HG03108 (cell line): ENCODE results near the gene SMOC1.

Source experiments
- ATAC-seq: cut with Tn5 transposase; IDR thresholded peaks from one replicate; pipeline ENCODE4 v1.9.1; 2021; ENCODE audit warnings: moderate library complexity; ENCODE audit not compliant: unreplicated experiment

SMOC1 gene

DNA sequence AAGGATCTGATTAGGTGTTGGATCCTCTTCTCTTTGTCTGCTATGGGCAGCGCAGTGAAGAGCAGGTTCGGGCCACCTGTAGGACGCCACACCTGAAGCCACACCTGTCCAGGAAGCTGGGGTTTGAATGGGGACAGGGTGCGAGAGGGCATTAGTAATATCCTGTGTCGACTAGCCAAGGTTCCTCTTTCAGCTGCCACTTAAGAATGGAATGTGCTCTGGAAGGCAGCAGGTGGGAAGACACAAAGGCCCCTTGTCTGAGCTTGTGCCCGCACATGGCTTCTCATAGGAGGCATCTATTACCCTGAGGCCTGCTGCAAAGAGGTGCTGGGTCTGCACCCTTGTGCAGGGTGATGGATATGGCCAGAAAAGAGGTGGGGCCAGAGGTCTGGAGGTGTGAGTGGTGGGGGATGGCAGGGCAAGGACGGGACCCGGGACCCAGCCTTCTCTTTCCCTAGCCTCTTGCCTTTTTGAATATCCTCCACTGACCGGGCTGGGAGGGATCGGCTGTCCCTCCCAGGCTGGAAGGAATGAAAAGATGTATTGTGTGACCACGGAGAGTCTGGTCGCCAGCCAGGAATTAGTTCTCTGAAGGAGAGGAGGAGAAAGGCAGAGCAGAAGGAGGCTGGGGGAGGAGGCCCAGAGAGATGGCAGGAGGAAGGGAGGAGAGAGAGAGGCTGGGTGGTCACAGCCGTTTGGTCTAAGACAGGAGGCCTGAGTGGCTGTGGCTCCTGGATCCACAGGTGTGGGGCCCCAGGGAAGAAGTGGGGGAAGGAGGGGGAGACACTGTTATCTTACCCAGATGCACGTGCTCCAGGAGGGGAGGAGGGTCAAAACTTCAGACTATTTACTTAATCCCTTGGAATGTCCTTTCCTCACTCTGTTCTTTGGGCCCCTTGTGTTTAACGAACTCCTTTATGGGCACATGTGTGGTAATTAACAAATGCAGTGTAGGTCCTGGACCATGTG, 101.5 kb downstream of the SMOC1 start:
- ATAC-seq = no peak

DNA sequence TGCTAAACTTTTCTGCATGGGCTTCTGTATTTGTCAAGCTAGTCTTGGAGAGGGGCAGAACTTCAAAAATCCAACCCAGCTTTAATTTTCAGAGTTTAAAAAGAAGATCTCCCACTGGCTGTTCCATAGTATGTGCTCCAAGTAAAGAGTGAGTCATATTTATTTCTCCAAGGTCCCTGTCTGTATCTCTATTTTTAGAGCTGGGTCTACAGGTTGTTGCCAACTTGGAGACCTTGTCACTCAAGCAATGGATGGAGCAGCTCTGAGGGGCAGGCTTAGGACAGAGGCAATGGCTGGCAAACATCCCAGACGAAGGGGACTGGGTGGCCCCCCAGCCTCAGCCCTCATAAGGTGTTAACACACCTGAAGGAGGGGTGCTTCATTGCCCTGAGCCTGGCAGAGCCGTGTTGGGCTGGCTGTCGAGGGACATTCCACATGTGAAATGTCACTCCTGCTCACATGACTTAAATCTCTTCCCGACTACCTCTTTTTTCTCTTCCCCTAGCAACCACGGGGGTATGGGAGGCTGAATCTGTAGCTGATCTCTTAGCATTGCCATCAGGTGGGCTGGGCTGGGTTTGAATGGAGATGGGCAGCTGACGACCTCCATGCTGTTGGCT, 103.1 kb downstream of the SMOC1 start:
- no peak for ATAC-seq

DNA sequence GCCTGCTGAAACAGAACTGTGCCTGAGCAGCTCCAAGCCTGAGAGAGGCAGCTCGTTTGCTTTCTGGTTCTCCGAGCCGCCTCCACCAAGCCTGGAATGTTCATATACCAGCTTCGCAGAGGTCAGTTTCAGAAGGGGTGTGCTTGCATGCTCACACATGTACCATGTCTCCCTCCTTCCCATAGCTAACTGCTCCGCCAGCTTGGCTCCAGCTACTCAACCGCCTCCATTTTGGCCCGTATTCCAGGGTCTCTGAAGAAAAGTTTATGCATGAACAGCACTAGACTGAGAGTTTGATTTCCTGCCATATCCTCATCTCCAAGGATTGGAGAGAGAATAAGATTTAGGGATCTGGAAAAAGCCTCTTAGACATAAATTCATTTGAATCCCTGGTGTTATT, 103.7 kb downstream of the SMOC1 start:
- no peak for ATAC-seq

DNA sequence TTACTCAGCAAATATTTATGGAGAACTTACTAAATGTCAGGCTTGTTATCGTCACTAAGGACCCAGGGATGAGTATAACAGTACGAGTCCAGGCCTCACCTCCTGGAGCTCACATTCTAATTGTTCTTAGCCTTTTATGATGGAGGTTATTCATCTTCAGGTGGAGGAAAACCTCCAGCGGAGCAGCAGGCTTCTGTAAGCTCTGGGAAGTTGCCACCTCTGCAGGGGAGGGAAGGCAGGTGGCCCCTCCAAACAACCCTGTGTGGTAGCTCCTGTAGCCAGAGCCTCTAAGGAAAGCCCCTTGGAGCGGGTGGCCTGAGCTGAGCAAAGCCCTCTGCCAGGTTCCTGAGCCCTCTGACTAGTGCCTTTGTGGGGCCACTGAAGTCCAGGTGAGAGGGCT, 104.1 kb downstream of the SMOC1 start:
- no peak for ATAC-seq

DNA sequence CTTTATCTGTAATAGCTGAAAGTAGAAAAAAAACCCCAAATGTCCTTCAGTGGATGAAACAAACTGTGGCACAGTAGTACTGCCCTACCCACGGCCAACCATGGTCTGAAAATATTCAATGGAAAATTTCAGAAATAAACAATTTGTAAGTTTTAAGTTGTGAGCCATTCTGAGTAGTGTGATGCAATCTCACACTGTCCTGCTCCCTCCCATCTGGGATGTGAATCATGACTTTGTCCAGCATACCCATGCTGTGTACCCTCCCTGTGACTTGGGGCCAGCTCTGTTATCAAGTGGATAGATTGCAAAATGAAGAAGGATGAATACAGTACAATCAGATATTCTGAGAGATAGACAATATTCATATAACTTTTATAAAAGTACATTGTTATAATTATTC, 106.2 kb downstream of the SMOC1 start:
- ATAC-seq = no peak

DNA sequence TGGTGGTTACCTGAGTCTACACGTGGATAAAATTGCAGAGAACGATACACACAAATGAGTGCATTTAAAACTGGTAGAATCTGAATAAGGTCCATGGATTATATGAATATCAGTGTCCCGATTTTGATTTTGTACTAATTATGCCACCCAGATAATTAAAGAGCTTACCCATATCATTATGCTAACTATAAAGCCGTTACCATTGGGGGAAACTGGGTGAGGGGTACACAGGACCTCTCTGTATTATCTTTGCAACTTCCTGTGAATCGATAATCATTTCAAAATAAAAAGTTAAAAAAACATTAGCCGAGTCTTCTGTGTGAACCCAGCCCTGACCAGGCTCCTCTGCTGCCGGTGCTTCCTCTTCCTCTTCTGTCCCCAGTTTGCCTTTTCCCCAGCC, 107.1 kb downstream of the SMOC1 start:
- ATAC-seq = no peak

DNA sequence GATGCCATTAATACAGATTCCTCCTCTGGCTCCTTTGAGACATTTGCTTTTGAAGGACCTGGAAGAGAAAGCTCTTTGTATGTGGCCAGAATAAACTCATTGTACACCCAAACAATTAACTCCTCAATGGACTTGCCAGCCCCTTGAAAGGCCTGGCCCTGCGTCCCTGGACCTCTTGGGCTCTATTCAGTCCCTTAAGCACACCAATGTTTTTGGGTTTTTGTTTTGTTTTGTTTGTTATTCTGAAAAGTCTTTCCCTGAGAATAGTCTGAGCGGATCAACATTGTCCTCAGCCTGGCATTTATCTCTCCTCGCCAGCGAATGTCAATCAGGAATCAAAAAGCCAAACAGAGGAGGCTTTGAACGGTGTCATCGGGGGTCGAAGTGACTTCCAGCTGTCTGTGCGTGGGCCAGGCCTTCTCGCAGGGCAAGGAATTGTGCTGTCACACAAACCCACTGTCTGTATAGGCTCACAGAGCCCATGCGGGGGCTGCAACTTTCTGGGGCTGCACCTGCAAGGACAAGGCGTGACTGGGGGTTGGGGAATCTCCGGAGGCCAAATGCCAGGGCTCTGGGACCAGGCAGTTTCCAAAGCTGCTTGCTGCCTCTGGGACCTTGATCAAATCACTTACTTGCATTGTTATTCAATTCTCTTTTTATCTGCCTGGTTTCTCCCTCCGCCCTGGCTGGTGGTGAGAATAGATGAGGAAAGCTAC, 108.3 kb downstream of the SMOC1 start:
- ATAC-seq = no peak

DNA sequence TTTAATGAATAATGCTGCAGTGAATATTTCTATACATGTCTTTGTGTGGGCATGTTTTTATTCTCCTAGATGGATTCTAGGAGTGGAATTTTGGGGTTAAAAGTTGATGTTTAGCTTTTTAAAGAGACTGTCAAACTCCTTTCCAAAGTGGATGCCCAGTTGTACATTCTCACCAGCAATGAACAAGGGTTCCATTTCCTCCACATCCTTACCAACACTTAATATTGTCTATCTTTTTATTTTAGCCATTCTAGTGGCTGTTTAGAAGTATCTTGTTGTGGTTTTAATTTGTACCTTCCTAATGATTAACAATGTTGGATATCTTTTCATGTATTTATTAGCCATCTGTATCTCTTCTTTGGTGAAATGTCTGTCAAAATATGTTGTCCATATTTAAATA, 109.8 kb downstream of the SMOC1 start:
- ATAC-seq = no peak

DNA sequence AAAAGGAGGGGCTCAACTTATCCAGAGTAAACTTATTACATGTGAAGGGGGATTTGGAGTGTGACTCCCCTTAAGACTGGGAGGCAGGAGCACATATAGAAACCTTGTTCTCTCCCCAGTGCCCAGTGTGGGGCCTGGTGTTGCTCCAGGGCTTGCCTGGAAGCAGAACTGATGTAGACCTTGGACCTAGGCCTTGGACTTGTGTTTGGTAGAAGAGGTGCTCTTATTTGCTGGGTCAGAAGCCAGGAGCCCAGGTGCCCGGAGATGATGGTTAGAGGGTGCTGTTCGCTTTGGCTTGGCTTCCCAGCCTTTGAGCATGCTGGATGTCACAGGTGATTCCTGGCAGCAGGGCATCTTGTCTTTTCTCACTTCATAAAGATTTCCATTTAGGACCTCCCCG, 110.4 kb downstream of the SMOC1 start:
- ATAC-seq = no peak

DNA sequence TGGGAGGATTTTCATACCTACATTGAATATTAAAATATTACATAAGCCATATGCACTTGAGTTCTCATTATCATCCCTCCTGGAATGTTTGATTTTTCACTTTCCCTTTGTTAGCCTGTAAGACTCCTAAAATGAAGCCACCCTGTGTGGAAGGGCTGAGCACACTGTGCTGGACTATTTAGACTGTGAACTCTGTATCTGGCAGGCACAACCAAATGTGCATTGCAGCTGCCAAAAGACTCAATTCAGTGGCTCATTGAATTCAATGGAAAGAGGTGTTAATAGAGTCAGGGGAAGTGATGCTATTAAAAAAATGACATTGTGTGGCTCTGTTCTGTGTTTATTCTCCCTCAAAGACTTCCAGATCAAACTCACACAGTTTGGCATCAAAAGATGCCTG, 111.1 kb downstream of the SMOC1 start:
- no peak for ATAC-seq

DNA sequence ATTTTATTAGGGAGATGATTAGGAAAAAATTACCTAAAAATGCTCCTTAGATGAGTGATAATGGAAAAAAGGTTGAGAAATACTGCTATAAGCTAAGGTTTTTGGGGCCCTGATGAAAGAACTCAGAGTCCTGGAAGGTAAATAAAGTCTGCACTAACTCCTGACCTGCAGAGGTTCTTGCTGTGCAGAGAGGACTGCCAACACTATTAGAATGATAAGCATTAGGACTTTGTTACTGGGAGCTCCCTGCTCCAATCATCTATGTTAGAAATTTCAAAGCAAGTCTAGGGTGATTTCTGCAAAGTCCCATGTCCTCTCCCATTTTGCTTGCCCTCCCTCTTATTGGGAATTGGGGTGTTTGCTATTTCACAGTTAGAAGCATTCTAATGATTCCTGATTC, 112.2 kb downstream of the SMOC1 start:
- ATAC-seq = no peak

DNA sequence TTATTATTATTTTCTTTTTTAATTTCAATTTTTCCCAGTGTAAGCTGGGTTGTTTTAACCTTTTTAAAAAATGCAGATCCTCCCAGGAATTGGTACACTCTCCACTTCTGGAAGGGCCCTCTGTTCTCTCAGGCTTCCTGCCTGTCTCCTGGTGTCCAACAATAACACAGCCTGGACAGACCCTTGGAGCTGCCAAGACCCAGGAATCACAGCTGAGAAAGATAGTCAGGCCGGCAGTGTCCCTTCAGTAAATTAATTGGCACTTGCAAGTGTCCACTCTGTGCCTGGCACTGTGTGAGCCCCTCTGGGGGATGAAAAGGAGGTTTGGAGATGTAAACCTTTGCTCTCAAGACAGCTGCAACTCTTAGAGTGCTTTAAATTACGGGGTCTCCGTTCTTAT, 113.3 kb downstream of the SMOC1 start:
- ATAC-seq = no peak

DNA sequence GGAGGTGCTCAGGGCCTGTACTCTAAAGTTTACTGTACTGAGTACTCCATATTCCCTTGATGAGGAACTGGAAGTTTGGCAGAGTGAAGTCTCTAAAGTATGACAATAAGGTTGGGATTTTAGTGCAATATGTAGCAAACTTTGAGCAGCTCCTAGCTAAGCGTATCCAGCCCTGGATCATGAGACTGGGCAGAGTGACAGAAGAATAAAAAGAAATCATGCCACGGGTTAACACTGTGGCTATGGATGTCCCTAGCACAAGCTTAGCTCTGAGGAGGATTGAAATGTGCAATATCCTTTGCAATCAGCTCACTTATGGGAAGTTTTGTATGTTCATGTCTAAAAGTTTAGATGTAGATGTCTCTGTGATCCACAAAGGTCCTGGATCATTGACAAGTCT, 114.1 kb downstream of the SMOC1 start:
- no peak for ATAC-seq

DNA sequence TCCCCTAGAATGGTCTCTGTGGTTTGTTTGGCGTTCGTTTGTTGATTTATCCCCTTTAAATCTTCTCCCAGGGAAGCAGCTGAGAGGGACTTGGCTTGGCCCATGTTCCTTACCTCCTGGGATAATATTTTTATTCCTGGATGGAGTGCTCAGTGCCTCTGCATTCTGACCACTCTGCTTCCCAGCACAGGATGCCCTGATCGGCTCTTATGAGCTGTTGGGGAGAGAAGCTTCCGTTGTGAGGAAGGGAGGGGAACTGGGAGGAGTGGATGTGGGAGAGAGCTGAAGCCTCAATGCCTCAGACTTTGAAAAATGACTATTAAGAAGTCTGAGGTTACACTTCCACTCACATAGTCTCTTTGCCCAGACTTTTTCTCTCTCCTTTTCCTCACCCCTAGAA, 114.8 kb downstream of the SMOC1 start:
- ATAC-seq = no peak

DNA sequence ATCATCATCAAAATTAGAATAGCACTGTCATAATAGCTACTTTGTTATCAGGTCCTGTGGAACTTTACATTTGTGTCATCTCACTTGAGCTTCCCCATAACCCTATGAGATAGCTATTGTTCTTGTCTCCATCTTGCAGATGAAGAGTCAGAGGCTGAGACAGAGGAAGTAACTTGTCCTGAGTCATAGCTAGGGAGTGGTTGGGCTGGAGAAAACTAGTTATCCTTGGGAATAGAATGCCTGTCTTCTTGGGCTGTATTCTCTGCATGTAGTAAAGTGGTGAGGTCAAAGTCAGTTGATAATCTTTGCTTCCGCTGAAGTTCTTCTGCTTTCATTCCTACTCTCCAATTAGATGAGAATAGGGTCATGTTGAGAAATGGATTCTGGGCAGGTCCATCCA, 117.0 kb downstream of the SMOC1 start:
- ATAC-seq = no peak

DNA sequence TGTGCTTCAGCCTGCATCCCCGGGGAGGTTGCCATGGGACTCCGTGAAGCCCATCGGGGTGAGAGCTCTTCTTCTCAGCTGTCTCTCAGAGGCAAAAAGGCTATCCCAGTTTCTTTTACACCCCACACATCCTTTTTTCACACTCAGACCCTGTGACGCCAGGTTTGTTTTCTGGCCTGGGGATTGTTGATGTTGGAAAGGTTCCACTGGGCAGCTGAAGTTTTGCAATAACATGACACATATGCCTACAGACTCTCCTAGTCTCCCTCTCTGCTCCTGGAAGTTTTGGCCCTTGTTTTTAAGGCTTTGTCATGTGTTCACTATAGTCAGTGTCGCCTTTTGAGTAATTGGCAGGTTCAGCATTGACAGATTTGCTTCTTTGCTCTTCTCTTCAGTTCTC, 118.6 kb downstream of the SMOC1 start:
- no peak for ATAC-seq

DNA sequence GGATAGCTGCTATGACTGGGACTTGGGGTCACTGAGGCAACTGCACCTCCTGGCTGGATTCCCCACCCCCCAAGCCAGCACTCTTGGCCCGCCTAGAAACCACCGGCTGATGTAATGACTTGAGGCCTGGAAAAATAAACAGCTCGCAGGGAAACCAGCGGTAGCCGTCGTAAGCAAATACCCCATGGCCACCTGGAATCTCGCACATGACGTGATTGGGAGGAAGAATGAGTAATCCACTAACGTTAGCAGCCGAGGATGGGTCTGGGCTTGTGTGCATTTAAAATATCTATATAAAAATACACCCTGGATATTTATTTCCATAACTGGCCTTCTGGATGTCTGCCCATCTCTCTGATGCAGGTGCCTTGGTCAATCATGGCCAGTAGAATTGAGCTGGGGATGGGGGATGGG, 120.1 kb downstream of the SMOC1 start:
- ATAC-seq = no peak

DNA sequence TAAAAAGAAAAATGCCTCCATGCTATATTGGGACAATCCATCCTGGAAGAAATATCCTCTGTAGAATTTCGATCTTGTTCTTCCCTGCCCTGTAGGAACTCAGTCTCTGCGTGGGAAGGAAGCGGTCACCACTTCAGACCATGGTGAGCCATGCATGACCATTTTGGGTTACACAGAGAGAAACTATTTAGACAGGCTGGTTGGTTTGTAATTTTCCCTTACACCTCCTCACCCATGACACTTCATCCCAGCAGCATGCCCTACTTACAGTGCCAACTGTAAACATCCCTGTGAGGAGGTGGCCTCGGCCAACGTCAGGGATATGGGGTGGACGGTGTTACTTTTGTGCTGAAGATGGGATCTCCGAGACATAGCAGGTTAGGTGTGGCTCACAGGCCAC, 121.4 kb downstream of the SMOC1 start:
- no peak for ATAC-seq

DNA sequence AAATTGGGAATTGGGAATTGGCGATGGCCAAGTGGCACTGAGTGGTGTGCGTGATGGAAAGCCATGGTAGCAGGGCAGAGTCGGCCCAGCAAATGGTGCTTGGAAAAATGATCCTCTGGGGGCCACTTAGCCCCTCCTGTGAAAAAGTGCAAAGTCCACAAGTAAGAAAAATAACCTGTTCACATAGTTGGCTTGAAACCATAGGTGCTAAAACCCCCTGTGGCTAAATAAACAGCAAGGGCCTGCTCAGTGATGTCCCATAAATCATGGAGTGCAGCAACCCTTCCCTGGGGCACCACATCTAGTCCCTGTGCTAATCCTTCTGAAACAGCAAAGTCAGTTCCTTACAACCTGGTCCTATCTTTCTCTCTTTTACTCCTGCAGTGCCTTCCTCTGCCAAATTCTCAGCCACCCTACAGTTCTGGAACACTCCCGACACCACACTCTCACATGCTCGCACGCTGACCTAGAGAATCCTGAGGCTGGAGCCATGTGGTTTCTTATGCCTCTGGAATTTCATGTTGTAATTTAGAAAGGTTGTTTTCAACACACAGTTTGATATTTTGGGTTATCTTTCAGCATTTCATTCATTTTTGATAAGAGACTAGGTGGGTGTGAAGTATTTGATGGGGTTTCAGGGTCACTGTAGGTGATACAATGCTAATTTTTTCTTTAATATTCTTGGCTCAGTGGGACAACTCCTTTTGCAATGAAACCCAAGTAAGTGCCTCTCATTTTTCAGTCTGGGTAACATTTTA, 123.6 kb downstream of the SMOC1 start:
- no peak for ATAC-seq

DNA sequence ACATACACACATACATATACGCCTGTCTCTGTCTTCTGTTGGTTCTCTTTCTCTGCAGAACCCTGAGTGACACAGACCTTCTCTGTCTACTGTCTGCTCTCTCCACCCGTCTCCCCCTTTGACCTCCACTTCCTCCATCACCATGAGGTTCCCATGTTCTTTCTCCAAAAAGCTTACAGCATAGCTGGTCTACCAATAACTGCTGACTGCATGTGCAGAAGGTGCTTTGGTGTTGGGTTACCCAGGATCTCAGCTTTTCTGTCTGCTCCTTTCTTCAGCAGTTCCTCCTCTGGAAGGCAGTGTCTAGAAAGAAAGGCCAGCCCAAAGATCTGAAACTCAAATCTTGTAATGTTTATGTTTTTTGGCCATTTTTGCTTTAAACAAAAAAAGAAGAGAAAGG, 125.6 kb downstream of the SMOC1 start:
- no peak for ATAC-seq

DNA sequence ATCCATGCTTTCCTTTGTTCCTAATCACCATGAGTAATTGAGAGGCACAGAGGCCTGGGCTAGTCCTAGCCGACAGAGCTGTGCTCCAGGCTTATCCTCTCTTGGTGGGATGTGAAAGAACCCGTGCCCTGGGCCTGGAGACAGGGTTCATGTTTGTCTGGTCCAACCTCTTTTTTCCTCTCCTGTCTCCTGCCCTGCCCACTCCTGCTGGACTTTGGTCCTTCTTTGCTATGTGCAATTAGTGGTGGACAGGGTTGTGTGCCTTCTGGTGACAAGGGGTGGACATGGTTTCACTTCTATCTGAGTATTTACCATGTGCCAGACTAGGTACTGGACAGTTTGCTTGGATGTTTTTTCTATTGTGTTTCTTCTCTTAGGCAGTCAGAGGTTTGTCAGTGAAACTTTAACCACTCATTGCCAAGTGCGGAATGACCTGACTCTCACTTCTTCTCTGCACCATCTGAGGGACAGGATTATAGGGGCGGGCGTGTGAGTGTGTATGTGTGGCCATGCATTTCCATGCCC, 126.1 kb downstream of the SMOC1 start:
- ATAC-seq = no peak
